Transverse colon (tissue), 4 donors: ENCODE results near the gene PLEKHA7. TPM values are rescaled to one million over a fixed set of nuclear protein-coding genes. Genes with fewer than 3 reads are reported as not detected.

Experiments used
- DNase-seq: peaks from one replicate; pipeline ENCODE4 v3.0.0-alpha.2; 2019
- H3K27ac ChIP-seq, 4 donors: fragments of 200-600 bp; sonication (generic); 2 replicates each; pipeline ENCODE4 v1.5.1; 2016 to 2018; ENCODE audit warnings: inconsistent platforms in 4 of 4
- H3K27me3 ChIP-seq: fragments of 200-600 bp; sonication (generic); 2 replicates; pipeline ENCODE4 v1.5.1; 2017; ENCODE audit warnings: inconsistent platforms
- H3K36me3 ChIP-seq, 4 donors: fragments of 200-600 bp; sonication (generic); 2 replicates each; pipeline ENCODE4 v1.5.1; 2017 to 2019; ENCODE audit warnings: inconsistent platforms in 4 of 4
- H3K4me1 ChIP-seq, 4 donors: fragments of 200-600 bp; sonication (generic); 2 replicates each; pipeline ENCODE4 v1.5.1; 2017 to 2020; ENCODE audit warnings: inconsistent platforms in 4 of 4
- H3K4me3 ChIP-seq, 4 donors: fragments of 200-600 bp; sonication (generic); 1 replicate in 1 of 4; 2 replicates in 3 of 4; pipeline versions ENCODE4 v1.5.1 to v1.6.1; 2017 to 2019; ENCODE audit warnings: inconsistent platforms in 4 of 4
- H3K9me3 ChIP-seq, 2 donors: fragments of 200-600 bp; sonication (generic); 2 replicates each; pipeline ENCODE4 v1.5.1; 2017 to 2019; ENCODE audit warnings: inconsistent platforms in 2 of 2
- EP300 ChIP-seq: sonication (generic); formaldehyde crosslinking; IDR thresholded peaks from one replicate; pipeline ENCODE4 v1.6.1; 2017; ENCODE audit warnings: antibody characterized with exemption, low read depth
- POLR2A ChIP-seq: fragments of 450-650 bp; IDR thresholded peaks from one replicate; pipeline ENCODE4 v1.6.1; 2016; ENCODE audit warnings: antibody characterized with exemption, mild to moderate bottlenecking, moderate library complexity
- POLR2AphosphoS5 ChIP-seq, 3 donors: sonication (generic); formaldehyde crosslinking; IDR thresholded peaks; one replicate each; pipeline ENCODE4 v1.6.1; 2016; ENCODE audit warnings: antibody characterized with exemption in 3 of 3
- WGBS, 2 donors: methylation state at CpG; one replicate each; pipeline ENCODE4 v1.1.5; 2018; ENCODE audit warnings: low coverage in 1 of 2; 5-methylcytosine and 5-hydroxymethylcytosine counted together
- in situ Hi-C, 4 donors: fragments of 200-750 bp; cut with MboI; loops; one replicate each; pipeline versions ENCODE4 v1.15.0 to v1.15.1; 2017; ENCODE audit warnings: low sequenced_read_pairs in 3 of 4, low pct_ligation_motif_present in 1 of 4, low pct_unique_long_range_greater_than_20kb in 1 of 4
- intact Hi-C: fragments of 100-400 bp; cut with DNase I; formaldehyde crosslinking; loops from one replicate; pipeline ENCODE4 v1.15.1; 2023; ENCODE audit warnings: low total_unique reads
- total RNA-seq, 4 donors: library from RNA; depleted of rRNA; stranded (reverse); fragments of >200 nt; gene quantifications; one replicate each; pipeline ENCODE4 v1.1.0, GENCODE V29; 2016
- TF ChIP-seq, protein P1 (sequence below), 5 experiments: fragments of 200-600 bp in 3 of 5; fragments of 450-650 bp in 2 of 5; sonication (generic) in 3 of 5; IDR thresholded peaks; 1 replicate in 2 of 5; 2 replicates in 3 of 5; pipeline ENCODE4 v1.5.1; 2016 to 2017; ENCODE audit warnings: antibody characterized with exemption in 5 of 5, inconsistent platforms in 3 of 5, mild to moderate bottlenecking in 2 of 5, moderate library complexity in 1 of 5

Gene PLEKHA7
- total RNA-seq, 4 donors from 2014 or later, result 109 to 243 (median 114) TPM

DNA sequence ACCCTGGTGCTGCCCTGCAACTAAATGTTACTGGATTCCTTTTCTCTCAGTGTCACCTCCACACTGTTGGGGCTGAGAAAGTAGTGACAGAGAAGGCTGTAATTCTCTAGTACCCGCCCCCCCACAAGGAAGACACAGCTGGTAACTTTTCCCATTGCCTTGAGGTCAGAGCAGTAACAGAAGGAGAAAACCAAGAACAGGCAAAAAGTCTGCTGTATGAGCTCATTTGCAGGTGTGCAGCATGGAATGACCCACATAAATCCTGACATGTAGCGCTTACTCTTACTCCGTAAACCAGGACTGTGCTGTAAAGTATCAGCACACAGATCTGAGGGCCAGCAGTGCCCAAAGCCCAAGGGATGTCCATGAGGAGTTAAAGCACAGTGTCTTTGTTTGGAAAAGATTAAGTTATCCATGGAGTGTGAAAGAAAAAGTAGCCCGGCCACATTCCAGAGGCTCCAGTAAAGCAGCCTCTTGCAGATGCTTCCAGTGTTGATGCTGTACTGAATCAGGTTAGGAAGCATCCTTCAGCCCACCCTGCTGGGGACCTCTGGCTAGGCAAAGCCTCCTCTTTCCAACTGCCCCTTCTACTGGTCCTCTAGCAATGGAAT, 120.7 kb downstream of the PLEKHA7 start:
- Histone ChIP-seq H3K4me3 (no peak overlapping the region), H3K27ac (no peak overlapping the region), H3K9me3 (peaks cover 10 to 13% of the 10 kb centered on the region in 2 donors), H3K4me1 (peaks cover 0 to 18% (median 8%) of the 10 kb centered on the region in 4 donors), H3K36me3 (no peaks in the 10 kb centered on the region), H3K27me3 (no peaks in the 10 kb centered on the region)
- 76% methylated on average over 4 of the region's 4 CpGs; no CpG with 5 or more reads in 1 of the 2 donors for WGBS, 2 donors
- intact Hi-C loops (no loop called here), in situ Hi-C loops (no loop called here)
- TF ChIP-seq POLR2A (no peak), EP300 (no peak), POLR2AphosphoS5 (IDR thresholded peaks at IDR 0.05) (no peak)
- TF ChIP-seq, protein P1, sequence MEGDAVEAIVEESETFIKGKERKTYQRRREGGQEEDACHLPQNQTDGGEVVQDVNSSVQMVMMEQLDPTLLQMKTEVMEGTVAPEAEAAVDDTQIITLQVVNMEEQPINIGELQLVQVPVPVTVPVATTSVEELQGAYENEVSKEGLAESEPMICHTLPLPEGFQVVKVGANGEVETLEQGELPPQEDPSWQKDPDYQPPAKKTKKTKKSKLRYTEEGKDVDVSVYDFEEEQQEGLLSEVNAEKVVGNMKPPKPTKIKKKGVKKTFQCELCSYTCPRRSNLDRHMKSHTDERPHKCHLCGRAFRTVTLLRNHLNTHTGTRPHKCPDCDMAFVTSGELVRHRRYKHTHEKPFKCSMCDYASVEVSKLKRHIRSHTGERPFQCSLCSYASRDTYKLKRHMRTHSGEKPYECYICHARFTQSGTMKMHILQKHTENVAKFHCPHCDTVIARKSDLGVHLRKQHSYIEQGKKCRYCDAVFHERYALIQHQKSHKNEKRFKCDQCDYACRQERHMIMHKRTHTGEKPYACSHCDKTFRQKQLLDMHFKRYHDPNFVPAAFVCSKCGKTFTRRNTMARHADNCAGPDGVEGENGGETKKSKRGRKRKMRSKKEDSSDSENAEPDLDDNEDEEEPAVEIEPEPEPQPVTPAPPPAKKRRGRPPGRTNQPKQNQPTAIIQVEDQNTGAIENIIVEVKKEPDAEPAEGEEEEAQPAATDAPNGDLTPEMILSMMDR (IDR thresholded peaks at IDR 0.05), result no peak
- no peak for DNase-seq

DNA sequence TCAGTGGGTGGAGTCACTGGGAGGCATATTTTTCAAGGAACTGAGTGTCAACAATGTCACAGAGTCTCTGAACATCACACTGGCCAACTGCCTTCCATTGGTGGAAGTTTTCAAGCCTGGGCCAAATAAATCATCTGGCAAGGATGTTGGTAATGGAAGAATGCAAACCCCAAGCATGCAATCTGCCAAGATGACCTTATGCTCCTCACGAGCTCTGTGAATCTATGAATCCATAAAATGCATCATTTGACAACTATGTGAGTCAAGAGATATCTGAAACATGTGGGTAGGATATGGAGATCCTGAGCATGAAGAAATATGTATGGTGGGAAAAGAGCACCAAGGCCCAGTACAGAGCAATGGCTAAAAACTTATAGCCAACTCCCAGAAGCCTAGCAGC, 122.2 kb downstream of the PLEKHA7 start:
- Histone ChIP-seq H3K4me1 (peaks cover 0 to 6% (median 0%) of the 10 kb centered on the region in 4 donors), H3K9me3 (peaks cover 10 to 13% of the 10 kb centered on the region in 2 donors), H3K27me3 (no peaks in the 10 kb centered on the region), H3K4me3 (no peak overlapping the region), H3K36me3 (no peaks in the 10 kb centered on the region), H3K27ac (no peak overlapping the region)
- TF ChIP-seq, protein P1 (IDR thresholded peaks at IDR 0.05), result no peak
- TF ChIP-seq POLR2A, result no peak
- no peak for TF ChIP-seq EP300
- no peak for TF ChIP-seq POLR2AphosphoS5 (IDR thresholded peaks at IDR 0.05)
- no peak for DNase-seq
- in situ Hi-C loops (no loop called here), intact Hi-C loops (no loop called here)
- 76 to 80% methylated on average over 1 of the region's 1 CpG for WGBS, 2 donors

DNA sequence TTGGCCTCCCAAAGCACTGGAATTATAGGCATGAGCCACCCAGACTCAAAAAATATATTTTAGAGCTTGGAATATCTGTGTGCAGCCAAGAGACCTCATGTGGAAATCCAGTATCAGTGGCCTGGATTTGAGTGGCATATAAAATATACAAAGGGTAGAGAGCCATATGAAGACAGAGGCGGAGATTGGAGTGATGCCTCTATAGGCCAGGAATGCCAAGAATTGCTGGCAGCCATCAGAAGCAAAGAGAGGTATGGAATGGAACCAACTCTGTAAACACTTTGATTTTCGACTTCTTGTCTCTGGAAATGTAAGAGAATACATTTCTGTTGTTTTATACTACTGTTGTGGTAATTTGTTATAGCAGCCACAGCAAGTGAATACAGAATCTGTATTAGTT, 123.0 kb downstream of the PLEKHA7 start:
- Histone ChIP-seq H3K4me3 (no peak overlapping the region), H3K27me3 (no peaks in the 10 kb centered on the region), H3K27ac (no peak overlapping the region), H3K4me1 (peaks cover 0 to 6% (median 0%) of the 10 kb centered on the region in 4 donors), H3K36me3 (no peaks in the 10 kb centered on the region), H3K9me3 (peaks cover 10 to 13% of the 10 kb centered on the region in 2 donors)
- no peak for DNase-seq
- intact Hi-C loops (no loop called here), in situ Hi-C loops (no loop called here)
- WGBS, 2 donors, result 67 to 78% methylated on average over 1 to 2 of the region's 2 CpGs
- TF ChIP-seq, protein P1 (IDR thresholded peaks at IDR 0.05), result no peak
- TF ChIP-seq POLR2A (no peak), EP300 (no peak), POLR2AphosphoS5 (IDR thresholded peaks at IDR 0.05) (no peak)

DNA sequence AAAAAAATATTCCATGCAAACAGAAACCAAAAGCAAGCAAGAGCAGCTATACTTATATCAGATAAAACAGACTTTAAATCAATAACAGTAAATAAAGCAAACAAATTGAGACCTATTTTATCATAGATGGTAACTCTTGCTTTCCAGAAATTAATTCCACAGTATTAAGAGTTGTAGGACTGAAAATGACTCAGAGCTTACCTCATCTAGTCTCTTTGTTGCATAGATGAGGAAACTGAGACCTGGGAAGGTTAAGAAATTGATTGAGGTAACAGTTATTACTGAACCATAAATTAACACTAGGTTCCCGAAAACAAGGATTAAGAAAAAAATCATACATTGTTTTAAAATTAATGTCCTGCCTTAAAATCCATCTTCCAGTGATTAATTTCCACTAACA, 123.8 kb downstream of the PLEKHA7 start:
- Histone ChIP-seq H3K4me1 (peaks cover 0 to 6% (median 0%) of the 10 kb centered on the region in 4 donors), H3K4me3 (no peak overlapping the region), H3K9me3 (peaks cover 10 to 13% of the 10 kb centered on the region in 2 donors), H3K36me3 (no peaks in the 10 kb centered on the region), H3K27me3 (no peaks in the 10 kb centered on the region), H3K27ac (no peak overlapping the region)
- intact Hi-C loops (no loop called here), in situ Hi-C loops (no loop called here)
- no peak for DNase-seq
- TF ChIP-seq, protein P1 (IDR thresholded peaks at IDR 0.05), result no peak
- TF ChIP-seq POLR2AphosphoS5 (IDR thresholded peaks at IDR 0.05) (no peak), POLR2A (no peak), EP300 (no peak)
- WGBS, 2 donors, result 96 to 100% methylated on average over 1 of the region's 1 CpG
